ENCODE data around the gene ST7. TPM values are rescaled to one million over a fixed set of nuclear protein-coding genes. Genes with fewer than 3 reads are reported as not detected.

Gene ST7
- polyA plus RNA-seq, 1 donor (not counting 4 experiments of a cell fraction or from before 2014, with no cell fraction given): 16.9 TPM

DNA sequence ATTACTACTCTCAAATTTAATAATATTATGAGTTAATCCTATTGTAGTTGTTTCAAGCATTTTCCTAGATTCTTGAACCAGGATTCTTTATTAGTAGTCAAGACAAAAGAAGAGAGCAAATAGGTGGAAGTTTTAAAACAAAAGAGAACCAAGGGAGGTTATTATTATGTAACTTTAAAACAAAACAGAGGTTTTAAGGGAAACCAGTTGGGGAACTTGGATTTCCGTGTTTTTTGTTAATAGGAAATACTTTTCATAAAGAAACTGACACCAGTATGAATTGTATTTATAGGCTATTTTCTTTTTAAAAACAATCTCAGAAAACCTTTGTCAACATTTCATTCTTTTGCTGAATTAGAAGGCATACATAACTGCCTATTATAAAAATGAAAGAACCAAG is 185.7 kb downstream of the ST7 start:
- H3K36me3 ChIP-seq (ENCODE audit: control insufficient read depth in 2 of 2, extremely low read depth in 1 of 2, insufficient read depth in 2 of 2, low read length in 2 of 2): peaks cover 0 to 6% of the 10 kb centered on the region in 2 experiments
- no peak overlapping the region for H3K4me3 ChIP-seq (ENCODE audit: control insufficient read depth in 2 of 3, extremely low read depth in 1 of 3, insufficient read depth in 2 of 3, low read depth in 1 of 3, low read length in 3 of 3)
- dilution Hi-C loops (cut with MboI; ENCODE audit: extremely low pct_ligation_motif_present, low sequenced_read_pairs): no loop called here
- H2AFZ ChIP-seq (ENCODE audit: control insufficient read depth, low read length): no peak overlapping the region
- peaks cover 5% of the 10 kb centered on the region for H3K4me1 ChIP-seq (ENCODE audit: control insufficient read depth, extremely low read depth, insufficient read depth, low read length)
- H3K27ac ChIP-seq (ENCODE audit: control insufficient read depth, insufficient read depth, low read length): no peak overlapping the region
- H3K9me1 ChIP-seq (ENCODE audit: control insufficient read depth, extremely low read depth, insufficient read depth, low read length): no peaks in the 10 kb centered on the region
- no peaks in the 10 kb centered on the region for H3K9me3 ChIP-seq (ENCODE audit: control insufficient read depth, low read depth, low read length)
- no peak overlapping the region for H3K4me2 ChIP-seq (ENCODE audit: control insufficient read depth, extremely low read depth, insufficient read depth, low read depth, low read length)
- H3K9ac ChIP-seq (ENCODE audit: control insufficient read depth, extremely low read depth, insufficient read depth, low read length): no peak overlapping the region
- no peaks in the 10 kb centered on the region for H4K20me1 ChIP-seq (ENCODE audit: control insufficient read depth, extremely low read depth, insufficient read depth, low read length)
- H3K27me3 ChIP-seq (ENCODE audit: control insufficient read depth, extremely low read depth, insufficient read depth, low read length): no peaks in the 10 kb centered on the region
- TF ChIP-seq, protein P1, sequence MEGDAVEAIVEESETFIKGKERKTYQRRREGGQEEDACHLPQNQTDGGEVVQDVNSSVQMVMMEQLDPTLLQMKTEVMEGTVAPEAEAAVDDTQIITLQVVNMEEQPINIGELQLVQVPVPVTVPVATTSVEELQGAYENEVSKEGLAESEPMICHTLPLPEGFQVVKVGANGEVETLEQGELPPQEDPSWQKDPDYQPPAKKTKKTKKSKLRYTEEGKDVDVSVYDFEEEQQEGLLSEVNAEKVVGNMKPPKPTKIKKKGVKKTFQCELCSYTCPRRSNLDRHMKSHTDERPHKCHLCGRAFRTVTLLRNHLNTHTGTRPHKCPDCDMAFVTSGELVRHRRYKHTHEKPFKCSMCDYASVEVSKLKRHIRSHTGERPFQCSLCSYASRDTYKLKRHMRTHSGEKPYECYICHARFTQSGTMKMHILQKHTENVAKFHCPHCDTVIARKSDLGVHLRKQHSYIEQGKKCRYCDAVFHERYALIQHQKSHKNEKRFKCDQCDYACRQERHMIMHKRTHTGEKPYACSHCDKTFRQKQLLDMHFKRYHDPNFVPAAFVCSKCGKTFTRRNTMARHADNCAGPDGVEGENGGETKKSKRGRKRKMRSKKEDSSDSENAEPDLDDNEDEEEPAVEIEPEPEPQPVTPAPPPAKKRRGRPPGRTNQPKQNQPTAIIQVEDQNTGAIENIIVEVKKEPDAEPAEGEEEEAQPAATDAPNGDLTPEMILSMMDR (optimal IDR thresholded peaks at IDR 0.05 in 1 of 3, IDR thresholded peaks at IDR 0.05 in 1 of 3, conservative IDR thresholded peaks at IDR 0.05 in 1 of 3; ENCODE audit: extremely low read depth in 1 of 3, insufficient read depth in 2 of 3, low read length in 3 of 3): no peak
- TF ChIP-seq EZH2 (IDR thresholded peaks at IDR 0.05; ENCODE audit: low read length): no peak
- no peak for DNase-seq (ENCODE audit: low read depth, low spot score)
- FAIRE-seq: no peak
- H3K79me2 ChIP-seq (ENCODE audit: control insufficient read depth, insufficient read depth, low read length): no peaks in the 10 kb centered on the region

DNA sequence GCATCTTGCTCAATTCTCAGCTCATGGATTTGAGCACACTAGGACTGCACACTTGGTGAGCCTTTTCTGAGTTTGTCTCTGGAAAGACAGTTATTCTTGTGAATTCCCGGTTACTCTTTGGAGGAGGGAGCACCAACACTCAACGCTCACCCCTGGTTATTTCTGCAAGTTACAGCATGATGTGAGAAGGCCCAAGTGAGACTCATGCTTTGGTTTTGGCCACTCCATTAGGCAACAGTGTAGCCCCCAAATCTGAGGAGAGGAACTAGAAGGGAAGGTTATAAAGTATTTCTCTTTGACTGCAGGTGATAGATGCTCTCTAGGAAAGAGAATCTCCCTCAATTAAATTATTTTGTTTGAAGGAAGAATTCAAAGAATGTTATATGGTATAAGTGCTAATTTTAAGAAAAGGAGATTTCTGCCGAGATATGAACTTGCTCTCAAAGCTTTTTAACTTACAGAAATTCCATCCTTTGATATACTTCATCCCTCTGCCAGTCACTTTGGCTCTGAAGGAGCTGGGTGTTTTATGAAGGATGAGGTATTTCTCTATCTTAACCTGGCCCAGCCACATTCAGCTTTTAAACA is 186.2 kb downstream of the ST7 start:
- Histone ChIP-seq H3K9ac (ENCODE audit: control insufficient read depth, extremely low read depth, insufficient read depth, low read length) (no peak overlapping the region), H2AFZ (ENCODE audit: control insufficient read depth, low read length) (no peak overlapping the region), H3K4me3 (ENCODE audit: control insufficient read depth in 2 of 3, extremely low read depth in 1 of 3, insufficient read depth in 2 of 3, low read depth in 1 of 3, low read length in 3 of 3) (no peak overlapping the region), H3K36me3 (ENCODE audit: control insufficient read depth in 2 of 2, extremely low read depth in 1 of 2, insufficient read depth in 2 of 2, low read length in 2 of 2) (peaks cover 0 to 6% of the 10 kb centered on the region in 2 experiments), H3K27ac (ENCODE audit: control insufficient read depth, insufficient read depth, low read length) (no peak overlapping the region), H3K4me1 (ENCODE audit: control insufficient read depth, extremely low read depth, insufficient read depth, low read length) (peaks cover 5% of the 10 kb centered on the region), H3K27me3 (ENCODE audit: control insufficient read depth, extremely low read depth, insufficient read depth, low read length) (no peaks in the 10 kb centered on the region), H3K9me1 (ENCODE audit: control insufficient read depth, extremely low read depth, insufficient read depth, low read length) (no peaks in the 10 kb centered on the region), H3K4me2 (ENCODE audit: control insufficient read depth, extremely low read depth, insufficient read depth, low read depth, low read length) (no peak overlapping the region), H4K20me1 (ENCODE audit: control insufficient read depth, extremely low read depth, insufficient read depth, low read length) (no peaks in the 10 kb centered on the region), H3K79me2 (ENCODE audit: control insufficient read depth, insufficient read depth, low read length) (no peaks in the 10 kb centered on the region), H3K9me3 (ENCODE audit: control insufficient read depth, low read depth, low read length) (no peaks in the 10 kb centered on the region)
- no peak for TF ChIP-seq EZH2 (IDR thresholded peaks at IDR 0.05; ENCODE audit: low read length)
- TF ChIP-seq, protein P1 (optimal IDR thresholded peaks at IDR 0.05 in 1 of 3, IDR thresholded peaks at IDR 0.05 in 1 of 3, conservative IDR thresholded peaks at IDR 0.05 in 1 of 3; ENCODE audit: extremely low read depth in 1 of 3, insufficient read depth in 2 of 3, low read length in 3 of 3): no peak
- FAIRE-seq (no peak), DNase-seq (ENCODE audit: low read depth, low spot score) (no peak)
- dilution Hi-C loops (cut with MboI; ENCODE audit: extremely low pct_ligation_motif_present, low sequenced_read_pairs): no loop called here
